Fibroblast of skin of right quadriceps (primary cell): ENCODE data around the gene RASL10B.

Experiments used
- DNase-seq: peaks from one replicate; pipeline ENCODE4 v3.0.0-alpha.2; 2013

Gene RASL10B

DNA sequence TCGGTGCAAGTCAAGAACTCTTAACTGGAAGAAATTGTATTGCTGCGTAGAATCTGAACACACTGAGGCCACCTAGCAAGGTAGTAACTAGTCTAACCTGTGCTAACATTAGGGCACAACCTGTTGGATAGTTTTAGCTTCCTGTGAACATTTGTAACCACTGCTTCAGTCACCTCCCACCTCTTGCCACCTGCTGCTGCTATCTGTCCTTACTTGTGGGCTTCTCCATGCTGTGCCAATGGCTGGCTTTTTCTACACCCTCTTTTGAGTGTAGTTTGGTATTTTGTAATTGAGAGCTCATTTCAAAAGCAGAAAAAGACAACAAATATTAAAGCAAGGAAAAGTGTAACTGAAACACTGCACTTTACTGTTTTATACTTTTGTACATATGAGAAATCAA, 7.7 kb upstream of the RASL10B start:
- DNase-seq = no peak

DNA sequence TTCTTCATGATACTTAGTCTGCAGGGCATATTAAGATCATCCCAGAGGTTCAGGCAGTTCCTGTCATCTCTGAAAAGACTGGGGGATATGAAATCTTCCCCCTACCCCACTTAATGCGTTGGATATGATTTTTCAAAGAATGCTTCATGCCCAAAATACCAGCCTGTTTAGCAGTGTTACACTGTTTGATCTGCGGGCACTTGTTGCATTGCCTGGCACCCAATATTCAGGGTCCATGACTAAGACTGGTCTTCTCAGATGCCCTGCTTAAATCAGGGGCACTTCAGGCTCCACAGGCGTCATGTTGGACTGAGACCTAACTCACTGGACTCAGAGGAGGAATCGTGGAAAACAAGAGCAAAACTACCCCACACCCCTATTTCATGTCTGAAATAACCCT, 6.4 kb upstream of the RASL10B start:
- DNase-seq = no peak

DNA sequence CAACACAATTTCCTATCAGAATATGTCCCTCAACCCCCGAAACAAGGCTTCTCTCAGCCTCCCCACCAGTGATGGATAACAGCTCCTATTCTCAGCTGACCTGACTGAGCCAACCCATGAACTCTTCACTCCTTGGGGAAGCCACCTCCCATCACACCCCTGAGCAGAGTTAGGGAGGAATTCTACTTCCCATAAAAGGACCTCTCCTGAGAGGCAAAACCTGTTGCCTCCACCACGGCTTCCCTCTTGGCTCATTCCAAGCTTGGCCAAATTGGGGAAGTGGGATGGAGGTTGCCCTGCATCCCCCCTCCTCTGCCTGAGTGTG, 5.7 kb upstream of the RASL10B start:
- DNase-seq = peak; percentile 25

DNA sequence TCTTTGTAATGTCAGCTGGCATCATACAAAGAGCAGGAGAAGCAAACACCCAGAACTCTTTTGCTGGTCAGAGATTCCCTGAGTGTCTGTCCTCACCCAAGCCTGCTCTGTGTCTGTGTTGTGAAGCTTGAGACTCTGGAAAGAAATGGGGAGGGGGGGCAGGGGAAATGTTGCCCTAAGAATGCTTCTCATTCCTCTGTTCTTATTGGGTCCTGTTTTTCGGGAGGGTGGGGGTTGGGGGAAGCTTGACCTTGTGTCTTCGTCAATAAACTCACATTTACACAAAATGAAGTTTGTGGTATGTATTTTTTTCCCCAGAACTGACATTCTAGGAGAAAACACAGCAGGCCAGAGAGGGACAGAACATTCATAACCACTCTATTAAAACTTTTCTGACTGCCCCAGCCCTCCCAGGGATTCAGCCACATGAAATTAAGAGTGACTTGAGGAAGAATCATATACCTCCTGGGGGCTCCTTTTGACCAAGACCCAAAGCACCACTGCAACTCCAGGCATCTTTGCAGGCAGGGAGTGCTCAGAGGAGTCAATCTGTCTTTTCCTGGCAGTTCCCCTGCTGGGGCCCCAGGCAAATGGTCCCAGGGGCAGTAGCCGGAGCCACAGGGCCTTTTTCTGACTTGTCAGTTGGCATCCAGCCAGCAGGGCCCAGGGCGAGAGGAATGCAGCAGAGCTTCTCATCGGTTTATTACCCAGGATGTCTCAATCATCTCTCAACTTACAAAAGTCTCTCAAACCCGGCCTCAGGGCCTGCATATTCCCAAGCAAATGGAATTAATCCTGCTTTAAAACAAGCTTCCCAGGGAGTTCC, 5.1 kb upstream of the RASL10B start:
- peak; percentile 97 for DNase-seq

DNA sequence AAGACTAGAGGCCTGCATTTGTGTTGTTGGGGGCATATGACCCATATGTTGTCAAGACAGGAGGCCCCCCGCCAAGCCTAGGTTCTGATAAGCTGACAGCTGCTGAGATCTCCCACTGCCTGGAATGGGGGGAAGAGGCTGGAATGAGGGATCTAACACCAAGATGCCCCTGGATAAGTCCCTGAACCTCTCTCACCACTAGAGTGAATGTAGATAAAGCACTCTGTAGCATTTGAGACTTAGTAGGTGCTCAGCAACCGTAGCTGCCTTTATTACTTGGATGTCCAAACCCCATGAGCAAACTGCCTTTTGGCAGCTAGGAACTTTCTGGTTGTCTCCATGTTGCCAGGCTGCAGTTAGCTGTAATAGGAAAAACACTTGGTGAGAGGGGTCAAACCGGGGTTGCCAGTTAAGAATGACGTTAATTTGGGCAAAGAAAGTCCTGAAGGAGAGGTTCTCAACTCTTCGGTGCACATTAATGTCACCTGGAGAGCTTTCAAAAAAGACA, 4.4 kb upstream of the RASL10B start:
- no peak for DNase-seq

DNA sequence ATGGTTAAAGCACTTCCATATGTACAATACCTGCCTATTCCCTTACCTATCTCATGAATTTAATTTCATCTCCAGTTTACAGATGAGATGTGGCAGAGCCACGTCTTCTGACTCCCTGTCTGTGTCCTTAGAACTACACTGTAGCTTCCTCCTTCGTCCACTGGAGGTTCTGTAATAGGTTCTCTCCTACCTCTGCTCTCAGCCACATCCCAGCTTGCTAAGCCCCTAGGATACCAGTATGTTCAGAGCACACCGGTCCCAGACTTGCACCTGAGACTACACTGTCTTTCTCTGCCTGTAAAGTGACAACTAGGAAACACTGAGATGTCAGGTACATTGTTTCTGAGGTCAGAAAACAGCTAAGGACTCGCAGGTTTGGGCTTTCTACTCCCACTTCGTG, 3.8 kb upstream of the RASL10B start:
- DNase-seq = no peak

DNA sequence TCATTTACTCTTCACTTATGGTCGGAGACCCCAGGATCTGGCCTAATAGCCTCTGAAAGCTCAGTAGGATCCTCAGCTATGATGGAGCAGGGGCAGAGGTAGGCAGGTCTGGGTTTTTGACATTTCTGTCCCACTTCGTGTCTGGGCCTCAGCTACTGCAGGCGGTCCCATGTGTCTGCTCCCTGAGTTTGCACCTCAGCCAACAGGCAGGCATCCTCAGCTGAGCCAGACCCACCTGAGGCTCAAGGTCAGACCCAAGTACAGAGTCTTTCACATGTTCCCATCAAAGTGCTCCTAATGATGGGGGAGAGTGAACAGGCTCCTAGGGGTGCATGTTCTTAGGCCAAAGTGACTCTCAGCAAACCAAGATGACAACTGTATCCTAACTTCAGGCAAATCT, 2.9 kb upstream of the RASL10B start:
- no peak for DNase-seq

DNA sequence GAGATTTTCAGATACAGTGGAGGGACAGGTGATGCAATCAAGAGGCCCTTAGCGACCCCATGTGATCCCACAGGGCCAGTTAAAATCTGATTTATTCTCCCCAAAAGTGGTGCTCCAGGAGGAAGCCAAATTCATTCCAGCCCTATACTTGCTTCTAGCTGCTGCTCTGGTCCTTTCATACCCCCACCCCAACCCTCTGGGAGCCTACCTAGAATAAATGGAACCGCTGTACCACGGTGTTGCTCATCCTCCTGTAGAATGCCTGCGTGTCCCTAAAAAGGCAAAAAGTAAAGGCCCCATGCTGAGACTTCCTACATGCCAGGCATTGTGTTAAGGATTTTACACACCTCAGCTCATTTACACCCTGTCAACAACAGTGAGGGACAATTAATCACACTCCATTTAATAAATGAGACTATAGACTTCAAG, 2.0 kb upstream of the RASL10B start:
- DNase-seq = peak; percentile 42

DNA sequence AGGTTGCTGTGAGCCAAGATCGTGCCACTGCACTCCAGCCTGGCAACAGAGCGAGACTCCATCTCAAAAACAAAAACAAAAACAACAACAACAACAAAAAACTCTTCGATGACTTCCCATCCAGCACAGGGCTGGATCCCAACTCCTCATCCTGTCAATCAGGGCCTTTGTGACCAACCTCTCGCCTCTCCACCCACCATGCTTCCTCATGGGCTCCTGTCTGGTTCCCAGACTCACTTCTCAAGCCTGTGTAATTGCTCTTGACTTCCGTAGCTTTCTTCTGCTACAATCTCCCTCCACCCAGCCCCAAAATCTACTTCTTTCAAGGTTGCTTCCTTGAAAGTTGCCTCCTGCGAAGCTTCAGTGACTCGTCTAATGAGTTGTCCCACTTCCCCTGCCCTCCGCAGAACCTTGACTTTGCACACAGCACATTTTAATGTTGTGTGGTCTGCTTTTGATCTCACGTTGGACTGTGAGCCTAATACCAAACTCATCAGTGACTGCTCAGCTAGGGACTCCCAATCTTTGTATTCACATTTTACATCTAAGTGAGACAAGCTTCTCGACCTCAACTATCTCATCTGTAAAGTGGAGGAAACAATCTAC, 936 bp upstream of the RASL10B start:
- peak; percentile 37 for DNase-seq

DNA sequence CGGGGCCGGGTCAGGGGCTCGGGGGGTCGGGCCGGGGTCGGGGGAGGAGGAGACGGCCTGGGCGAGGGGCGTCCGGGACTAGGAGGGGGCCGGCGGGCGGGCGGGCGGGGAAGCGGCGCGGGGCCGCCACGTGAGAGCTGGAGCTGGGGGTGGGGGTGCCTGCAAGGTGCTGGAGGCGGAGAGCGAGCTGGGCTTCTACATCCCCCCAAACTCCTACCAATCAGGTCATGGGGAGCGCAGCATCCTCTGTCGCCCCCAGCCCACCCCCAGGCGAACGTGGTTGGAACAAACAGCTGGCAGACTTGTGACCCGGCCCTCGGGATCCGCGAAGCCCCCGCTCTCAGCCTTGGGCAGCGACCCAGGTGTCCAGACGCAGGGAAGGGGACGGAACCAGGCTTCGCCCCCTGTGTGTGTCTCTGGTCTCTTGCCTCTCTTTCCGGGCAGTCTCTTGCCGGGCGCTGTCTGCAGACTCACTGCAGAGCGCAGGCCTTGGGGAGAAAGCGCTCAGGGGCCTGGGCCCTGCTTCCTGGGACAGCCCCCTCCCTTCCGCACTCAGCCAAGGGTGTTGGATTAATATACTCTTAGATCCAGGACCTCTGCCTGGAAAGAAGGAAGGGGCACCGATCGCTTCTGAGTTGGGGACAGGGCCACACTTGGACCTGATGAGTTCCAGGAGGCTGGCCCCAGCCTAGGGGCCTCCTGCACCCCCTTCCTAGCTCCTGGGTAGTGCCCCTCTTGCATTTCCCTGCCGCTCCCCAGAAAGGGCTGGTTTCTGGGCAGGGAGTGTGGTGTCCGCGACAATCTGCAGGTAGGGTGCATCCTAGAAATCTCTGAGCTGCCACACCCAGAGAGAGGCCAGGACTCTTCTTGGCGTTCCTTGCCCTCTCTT, 722 bp downstream of the RASL10B start:
- DNase-seq = no peak

DNA sequence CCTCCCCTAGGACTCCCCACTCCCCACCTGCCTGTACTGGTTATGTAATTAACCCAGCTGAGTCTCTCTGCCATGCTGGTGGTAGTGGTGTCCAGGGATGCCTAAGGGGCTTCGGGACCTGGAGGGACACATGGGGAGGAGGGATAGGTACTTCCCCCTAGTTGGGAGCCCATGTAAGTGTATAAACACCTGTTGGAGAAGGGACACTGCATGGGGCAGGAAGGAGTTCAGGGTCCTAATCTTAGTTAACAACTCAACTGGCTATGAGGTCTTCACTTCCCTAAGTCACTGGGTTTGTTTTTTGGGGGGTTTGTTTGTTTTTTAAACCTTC, 1.3 kb downstream of the RASL10B start:
- DNase-seq = no peak

DNA sequence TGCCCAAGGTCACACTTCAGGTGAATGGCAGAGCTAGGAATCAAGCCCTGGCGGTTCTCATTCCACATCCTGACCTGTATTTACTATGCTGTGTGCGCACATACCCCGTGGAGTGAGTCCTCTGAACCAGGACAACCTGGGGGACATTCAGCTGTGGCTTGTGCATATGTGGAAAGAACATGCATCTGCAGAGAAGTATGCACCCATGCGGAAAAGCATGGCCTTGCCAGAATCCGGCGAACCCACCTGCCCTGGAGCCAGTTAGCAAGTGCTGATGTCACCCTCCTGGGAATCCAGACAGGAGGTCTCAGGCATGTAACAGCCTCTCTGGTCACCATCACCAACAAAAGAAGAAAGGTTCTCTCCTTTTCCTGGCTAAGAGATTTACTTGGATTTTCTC, 1.9 kb downstream of the RASL10B start:
- no peak for DNase-seq

DNA sequence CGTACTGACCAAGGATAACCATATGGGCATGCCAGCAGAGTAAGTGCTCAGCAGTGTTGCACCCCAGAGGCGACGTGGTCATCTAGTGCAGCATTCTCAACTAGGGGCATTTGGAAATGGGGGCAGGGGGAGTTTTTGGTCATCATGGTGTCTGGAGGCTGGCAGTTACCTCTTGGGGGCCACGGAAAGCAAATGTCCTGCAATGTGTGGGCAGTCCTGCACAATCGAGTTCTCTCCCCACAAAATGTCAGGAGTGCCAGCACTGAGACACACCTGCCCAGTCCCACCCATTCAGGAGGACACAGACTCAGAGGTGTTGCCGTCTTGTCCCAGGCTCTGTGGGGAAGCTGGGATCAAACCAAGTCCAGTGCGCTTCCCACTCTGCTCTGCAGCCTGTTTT, 3.0 kb downstream of the RASL10B start:
- no peak for DNase-seq

DNA sequence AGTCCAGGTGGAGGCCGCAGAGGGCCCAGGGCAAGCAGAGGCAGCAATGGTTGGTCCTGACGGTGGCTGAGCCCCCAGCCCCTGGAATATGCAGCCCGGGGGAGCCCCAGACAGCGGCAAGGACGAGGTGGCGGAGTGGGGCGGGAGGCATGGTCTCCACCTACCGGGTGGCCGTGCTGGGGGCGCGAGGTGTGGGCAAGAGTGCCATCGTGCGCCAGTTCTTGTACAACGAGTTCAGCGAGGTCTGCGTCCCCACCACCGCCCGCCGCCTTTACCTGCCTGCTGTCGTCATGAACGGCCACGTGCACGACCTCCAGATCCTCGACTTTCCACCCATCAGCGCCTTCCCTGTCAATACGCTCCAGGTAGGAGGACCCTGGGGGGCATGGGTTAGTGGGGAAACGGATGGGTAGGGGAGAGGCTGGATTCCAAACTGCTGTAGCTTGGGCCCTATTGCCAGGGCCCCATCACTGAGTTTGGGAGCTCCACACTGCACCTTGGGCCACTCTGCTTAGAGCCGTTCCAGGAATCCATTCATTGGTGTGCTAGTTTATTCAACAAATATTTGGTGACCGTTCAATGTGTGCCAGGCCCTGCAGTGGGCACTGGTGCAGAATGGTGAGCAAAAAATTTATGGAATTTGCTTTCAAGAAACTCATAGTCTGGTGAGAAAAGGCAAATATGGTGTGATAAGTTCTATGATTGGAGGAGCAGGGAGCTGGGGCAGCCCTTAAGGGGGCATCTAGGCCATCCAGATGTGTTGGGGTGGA, 3.8 kb downstream of the RASL10B start:
- no peak for DNase-seq

DNA sequence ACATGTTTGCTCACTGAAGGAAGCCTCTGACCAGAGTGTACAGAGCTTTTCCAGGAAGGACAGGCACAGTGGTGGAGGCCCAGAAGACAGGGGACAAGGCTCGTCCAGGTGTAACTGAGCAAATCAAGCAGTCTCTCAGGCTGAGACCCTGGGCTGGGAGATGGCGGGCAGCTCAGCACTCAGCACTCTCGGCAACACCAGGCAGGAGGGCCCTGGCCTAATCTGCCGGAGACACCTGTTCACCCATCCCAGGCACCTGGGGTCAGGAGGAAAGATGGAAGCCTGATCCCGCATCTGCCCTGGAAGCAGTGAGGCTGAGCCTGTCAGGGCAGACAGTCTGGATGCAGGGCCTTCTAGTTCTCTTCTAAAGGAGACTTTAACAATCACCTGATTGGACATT, 4.8 kb downstream of the RASL10B start:
- DNase-seq = no peak

DNA sequence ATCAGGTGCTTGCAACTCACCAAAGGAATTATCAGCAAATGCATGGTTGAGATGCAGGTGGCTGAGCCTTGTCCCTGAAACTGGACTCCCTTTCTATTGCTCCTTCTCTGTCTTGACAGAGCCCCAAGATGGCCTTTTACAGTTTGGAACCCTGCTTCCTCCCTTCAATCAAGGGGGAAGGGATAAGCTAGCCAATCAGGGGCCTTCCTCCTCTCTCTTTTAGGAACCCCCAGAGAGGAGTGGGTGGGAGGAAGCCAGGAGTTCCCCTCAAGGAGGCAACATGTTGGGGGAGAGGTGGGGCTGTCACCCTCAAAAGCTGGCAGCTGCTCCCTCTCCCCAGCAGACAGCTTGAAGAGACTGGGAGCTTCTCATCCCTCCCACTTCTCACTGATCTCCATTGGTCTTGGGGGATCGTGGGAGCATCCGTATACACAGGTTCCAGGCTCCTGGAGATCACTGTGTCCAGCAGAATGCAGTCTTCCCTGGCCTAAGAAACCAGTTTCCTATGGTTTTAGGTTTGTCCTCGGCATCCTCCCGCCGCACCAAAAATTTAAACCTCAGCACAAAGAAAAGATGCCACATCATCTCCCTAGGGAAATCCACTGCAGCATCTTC, 7.2 kb downstream of the RASL10B start:
- no peak for DNase-seq

DNA sequence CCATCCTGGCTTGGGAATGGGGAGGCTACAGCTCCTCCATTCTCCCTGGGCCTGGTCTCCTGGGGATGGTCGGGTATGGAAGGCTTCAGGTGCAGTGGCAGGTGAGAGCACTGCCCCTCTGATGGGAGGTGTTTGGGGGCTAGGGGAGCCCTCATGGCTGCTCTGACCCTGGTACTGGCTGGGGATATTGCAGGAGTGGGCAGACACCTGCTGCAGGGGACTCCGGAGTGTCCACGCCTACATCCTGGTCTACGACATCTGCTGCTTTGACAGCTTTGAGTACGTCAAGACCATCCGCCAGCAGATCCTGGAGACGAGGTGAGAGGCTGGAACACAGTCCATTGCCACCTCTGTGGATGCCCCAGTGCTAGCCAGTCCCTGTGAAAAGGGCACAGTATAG, 8.8 kb downstream of the RASL10B start:
- no peak for DNase-seq

DNA sequence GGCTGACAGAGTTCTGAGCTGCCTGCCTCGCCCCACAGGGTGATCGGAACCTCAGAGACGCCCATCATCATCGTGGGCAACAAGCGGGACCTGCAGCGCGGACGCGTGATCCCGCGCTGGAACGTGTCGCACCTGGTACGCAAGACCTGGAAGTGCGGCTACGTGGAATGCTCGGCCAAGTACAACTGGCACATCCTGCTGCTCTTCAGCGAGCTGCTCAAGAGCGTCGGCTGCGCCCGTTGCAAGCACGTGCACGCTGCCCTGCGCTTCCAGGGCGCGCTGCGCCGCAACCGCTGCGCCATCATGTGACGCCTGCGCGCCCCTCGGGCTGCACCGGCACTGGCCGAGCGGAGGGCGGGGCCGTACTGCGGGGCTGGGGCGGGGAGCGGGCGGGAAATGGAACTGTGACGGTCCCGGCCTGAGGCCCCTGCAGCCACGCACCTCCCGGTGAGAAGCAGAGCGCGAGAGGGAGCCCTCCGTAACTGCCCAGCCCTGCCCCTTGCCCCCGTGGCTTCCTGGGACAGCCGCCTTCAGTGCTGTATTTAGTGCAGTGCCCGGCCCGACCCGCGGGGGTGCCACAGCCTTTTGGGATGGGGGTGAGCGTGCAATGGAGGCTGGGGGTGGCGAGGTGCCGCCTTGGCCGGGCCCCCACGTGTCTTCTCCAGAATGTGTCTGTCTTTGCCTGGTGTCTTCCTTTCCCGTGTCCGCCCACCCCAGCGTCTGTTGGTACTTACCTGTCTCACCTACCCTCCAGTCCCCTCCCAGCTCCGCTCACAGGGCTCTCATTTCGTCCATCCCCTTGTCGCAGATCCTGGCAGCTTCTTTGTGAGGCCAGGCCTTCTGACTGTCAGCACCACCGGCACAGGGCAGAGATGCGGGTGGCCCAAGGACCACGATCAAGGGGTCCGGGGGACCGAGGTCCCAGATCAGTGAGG, 9.8 kb downstream of the RASL10B start:
- DNase-seq = no peak

DNA sequence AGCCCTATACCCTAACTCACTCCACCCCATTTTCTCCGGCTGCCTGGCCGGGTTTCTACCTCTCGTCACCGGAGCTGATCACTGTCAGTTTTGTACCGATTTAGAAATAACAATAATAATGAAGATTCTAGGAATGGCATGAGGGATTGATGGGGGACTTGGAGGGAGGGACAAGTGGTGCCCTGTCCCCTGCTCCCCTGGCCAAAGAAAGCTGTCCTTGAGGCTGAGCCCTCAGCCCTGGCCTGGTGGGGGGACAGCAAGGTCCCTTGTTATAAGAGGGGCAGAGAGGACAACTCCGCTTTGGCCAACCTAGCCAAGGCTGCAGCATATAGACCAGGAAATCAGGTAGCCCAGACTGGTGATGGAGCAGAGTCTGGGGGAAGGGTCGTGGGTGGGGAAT, 11.1 kb downstream of the RASL10B start:
- no peak for DNase-seq

DNA sequence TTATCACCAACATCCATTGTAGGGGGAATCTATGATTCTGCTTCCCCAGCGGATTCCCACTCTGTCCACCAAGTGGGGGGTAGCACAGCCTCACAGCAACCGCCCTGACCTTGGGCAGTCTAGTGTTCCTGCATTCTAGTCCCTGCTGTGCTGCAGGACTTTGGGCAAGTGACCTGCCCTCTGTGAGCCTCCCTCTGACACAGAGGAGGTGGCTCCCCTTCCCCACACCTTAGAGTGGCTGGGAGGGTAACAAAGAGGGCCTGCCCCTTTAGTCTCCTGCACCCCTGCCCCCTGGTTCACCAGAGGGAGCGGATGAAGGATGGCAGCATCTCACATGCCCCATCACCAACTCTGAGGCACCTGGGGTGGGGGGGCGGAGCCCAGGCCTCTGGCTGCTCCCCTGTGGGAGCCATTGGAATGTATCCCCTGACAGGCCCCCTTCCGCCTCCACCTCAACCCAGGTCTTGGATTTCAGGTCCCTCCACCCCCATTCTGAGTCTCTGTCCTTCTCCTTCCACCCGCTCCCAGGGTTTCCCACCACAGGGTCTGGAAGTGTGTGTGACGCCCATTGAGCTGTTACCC, 11.5 kb downstream of the RASL10B start:
- DNase-seq = no peak
